NCI-H128 (cell line): Measurements from ENCODE around the gene LONP2.
"Not testable (repeated sequence)": the region's sequence is repeated elsewhere in the genome, so short reads cannot be mapped to it uniquely, and the experiment has no call there.

Experiments used
- DNase-seq: peaks from one replicate; lab custom pipeline; 2025; ENCODE audit not compliant: unreplicated experiment; lab: John Stamatoyannopoulos, UW

Gene LONP2

GRCh38 chr16:48365025-48365600 lies 121.0 kb downstream of the LONP2 start:
- no peak for DNase-seq

- DNase-seq: peak; percentile 40
Measured at GRCh38 chr16:48365601-48366164, 121.6 kb downstream of the LONP2 start.

- no peak for DNase-seq
Measured at GRCh38 chr16:48366165-48367093, 122.3 kb downstream of the LONP2 start.

GRCh38 chr16:48367441-48368049 lies 123.4 kb downstream of the LONP2 start:
- DNase-seq: no peak

- no peak for DNase-seq
Measured at GRCh38 chr16:48369765-48370164, 125.7 kb downstream of the LONP2 start.

- no peak for DNase-seq
Measured at GRCh38 chr16:48370229-48370628, 126.1 kb downstream of the LONP2 start.

GRCh38 chr16:48370668-48371392 lies 126.7 kb downstream of the LONP2 start:
- not testable (repeated sequence) for DNase-seq

GRCh38 chr16:48371393-48371780 lies 127.3 kb downstream of the LONP2 start:
- DNase-seq: no peak

GRCh38 chr16:48372744-48373143 lies 128.6 kb downstream of the LONP2 start:
- no peak for DNase-seq

- no peak for DNase-seq
Measured at GRCh38 chr16:48373258-48374029, 129.3 kb downstream of the LONP2 start.

- DNase-seq: no peak
Measured at GRCh38 chr16:48374255-48374654, 130.2 kb downstream of the LONP2 start.

GRCh38 chr16:48377301-48377700 lies 133.2 kb downstream of the LONP2 start:
- not testable (repeated sequence) for DNase-seq

- DNase-seq: no peak
Measured at GRCh38 chr16:48378276-48378675, 134.2 kb downstream of the LONP2 start.

GRCh38 chr16:48378836-48379235 lies 134.7 kb downstream of the LONP2 start:
- DNase-seq: no peak

GRCh38 chr16:48381201-48381600 lies 137.1 kb downstream of the LONP2 start:
- DNase-seq: no peak

- no peak for DNase-seq
Measured at GRCh38 chr16:48382131-48382530, 138.0 kb downstream of the LONP2 start.

- no peak for DNase-seq
Measured at GRCh38 chr16:48383009-48383876, 139.1 kb downstream of the LONP2 start.

GRCh38 chr16:48383877-48384519 lies 139.9 kb downstream of the LONP2 start:
- DNase-seq: no peak
